MCF 10A (cell line): ENCODE measurements around the gene NPVF. TPM values are rescaled to one million over a fixed set of nuclear protein-coding genes. Genes with fewer than 3 reads are reported as not detected.
A peak's percentile ranks its signal among the peaks of the same experiment; 100 is the strongest.

Source experiments
- Bru-seq: library from RNA; stranded (reverse); fragments of 400-500 nt; gene quantifications from one replicate; lab custom pipeline; 2021; lab: Mats Ljungman, UMichigan
- BruChase-seq, 2 experiments: library from RNA; stranded (reverse); fragments of 400-500 nt; gene quantifications; one replicate each; lab custom pipeline; 2021; lab: Mats Ljungman, UMichigan
- BruUV-seq: library from RNA; stranded (reverse); fragments of 400-500 nt; replicated peaks from 2 replicates; lab custom pipeline; 2021; lab: Mats Ljungman, UMichigan
- CTCF ChIA-PET: fragments of 300-600 bp; sonication (Branson Sonifier 250); formaldehyde crosslinking; extraction: SDS; loops from one replicate; lab custom pipeline; 2021; ENCODE audit warnings: antibody characterized with exemption, inconsistent platforms; lab: Yijun Ruan, JAX
- POLR2A ChIA-PET: fragments of 300-600, 350-650 bp; sonication (Branson Sonifier 250); formaldehyde crosslinking; extraction: SDS; loops from one replicate; lab custom pipeline; 2020; ENCODE audit warnings: antibody characterized with exemption, inconsistent platforms; lab: Yijun Ruan, JAX
- DNase-seq: peaks from one replicate; pipeline ENCODE4 v3.0.0-alpha.2; 2018; ENCODE audit not compliant: unreplicated experiment
- H3K27ac Mint-ChIP-seq: one replicate; pipeline ENCODE4 v1.8.0; 2022; ENCODE audit warnings: mild to moderate bottlenecking, low read depth, mixed read lengths; ENCODE audit not compliant: unreplicated experiment
- H3K27me3 Mint-ChIP-seq: one replicate; pipeline ENCODE4 v1.8.0; 2022; ENCODE audit warnings: mixed read lengths; ENCODE audit not compliant: insufficient read depth, unreplicated experiment
- H3K36me3 Mint-ChIP-seq: one replicate; pipeline ENCODE4 v1.8.0; 2022; ENCODE audit warnings: mild to moderate bottlenecking, moderate library complexity, mixed read lengths; ENCODE audit not compliant: insufficient read depth, unreplicated experiment
- H3K4me1 Mint-ChIP-seq: one replicate; pipeline ENCODE4 v1.8.0; 2022; ENCODE audit warnings: mixed read lengths; ENCODE audit not compliant: insufficient read depth, unreplicated experiment
- H3K4me3 Mint-ChIP-seq: one replicate; pipeline ENCODE4 v1.8.0; 2022; ENCODE audit warnings: mild to moderate bottlenecking, moderate library complexity, mixed read lengths; ENCODE audit not compliant: unreplicated experiment
- H3K9me3 Mint-ChIP-seq: one replicate; pipeline ENCODE4 v1.8.0; 2022; ENCODE audit warnings: mixed read lengths; ENCODE audit not compliant: unreplicated experiment
- CTCF ChIP-seq: fragments of 200-600 bp; IDR thresholded peaks from one replicate; pipeline ENCODE4 v1.8.0; 2022; ENCODE audit warnings: antibody characterized with exemption, mild to moderate bottlenecking; ENCODE audit not compliant: unreplicated experiment
- intact Hi-C: fragments of 100-400 bp; cut with micrococcal nuclease; formaldehyde crosslinking; loops from 2 replicates; pipeline ENCODE4 v1.14.1; 2022
- long read RNA-seq: library from polyadenylated mRNA; stranded (forward); transcript quantifications from one replicate; pipeline ENCODE4 v2.0.0, GENCODE V29; 2022
- total RNA-seq: library from RNA; stranded (reverse); gene quantifications from 2 replicates; pipeline ENCODE4 v1.2.3, GENCODE V29; 2022

Gene NPVF
- not detected in 2 replicates for total RNA-seq
- not detected for Bru-seq, nascent RNA
- BruChase-seq, experiment 1, labeled RNA remaining after a 6-hour chase, result not detected
- not detected for BruChase-seq, experiment 2, labeled RNA remaining after a 2-hour chase
- long read RNA-seq, result 0 reads

DNA sequence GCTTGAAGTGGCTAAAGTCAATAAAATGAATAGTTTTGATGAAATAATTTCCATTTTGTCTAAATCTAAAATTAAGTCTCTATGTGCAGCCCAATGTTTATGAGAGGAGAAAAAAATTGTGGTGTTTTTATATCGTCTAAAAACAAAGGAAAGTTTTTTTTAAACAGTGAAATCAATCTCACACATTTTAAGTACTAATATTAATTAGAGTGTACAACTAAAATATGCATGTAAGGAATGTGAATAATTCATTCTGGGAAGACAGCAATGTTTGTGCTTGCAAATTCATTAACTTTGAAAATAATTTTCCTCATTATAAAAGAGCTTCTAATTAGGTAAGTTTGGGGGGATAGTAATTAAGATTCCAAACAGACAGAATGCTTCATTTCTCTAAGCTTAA lies at the start of gene NPVF:
NPVF (minus strand) TSS at position 101 of the 400 bp plus-strand sequence; CDS start at position 54, 47 bp downstream.
- ChIA-PET CTCF (interaction anchor here (1.2 to 1.7 kb wide), 2 partner anchors 8 to 13 kb away, joined by 4 to 6 read pairs; no protein-coding TSS in a partner anchor), POLR2A (no interaction called here)
- Mint-ChIP-seq H3K27ac (no peak within 1 kb of the TSS), H3K4me1 (no peaks in the 10 kb centered on the region), H3K36me3 (no peaks in the 10 kb centered on the region), H3K4me3 (no peak within 1 kb of the TSS), H3K27me3 (peaks cover 92% of the 10 kb centered on the region), H3K9me3 (no peaks in the 10 kb centered on the region)
- intact Hi-C loops, result no loop called here
- BruUV-seq, result no TSS peak
- no peak for DNase-seq
- TF ChIP-seq CTCF, result no peak

- Mint-ChIP-seq H3K27me3 (peaks cover 49% of the 10 kb centered on the region), H3K27ac (no peak overlapping the region), H3K36me3 (peaks cover 6% of the 10 kb centered on the region), H3K9me3 (no peaks in the 10 kb centered on the region), H3K4me3 (no peak overlapping the region), H3K4me1 (no peaks in the 10 kb centered on the region)
- CTCF ChIA-PET, result interaction anchor here (0.5 to 0.7 kb wide), 2 partner anchors 117 to 580 kb away, joined by 3 to 4 read pairs; no protein-coding TSS in a partner anchor
- DNase-seq, result no peak
- TF ChIP-seq CTCF, result no peak
- intact Hi-C loops, result no loop called here
- BruUV-seq, result no TSS peak
- POLR2A ChIA-PET, result no interaction called here
These were observed 44.0 kb upstream of the NPVF start for GRCh38 chr7:25272265-25272664.

GRCh38 chr7:25263337-25263736 lies 35.1 kb upstream of the NPVF start:
- ChIA-PET POLR2A (no interaction called here), CTCF (interaction anchor here (0.7 to 1.1 kb wide), 2 partner anchors 580 to 588 kb away, joined by 3 read pairs; no protein-coding TSS in a partner anchor)
- TF ChIP-seq CTCF, result no peak
- BruUV-seq, result no TSS peak
- no peaks in the 10 kb centered on the region for H3K9me3 Mint-ChIP-seq
- H3K36me3 Mint-ChIP-seq, result no peaks in the 10 kb centered on the region
- H3K4me1 Mint-ChIP-seq, result peaks cover 9% of the 10 kb centered on the region
- no peak overlapping the region for H3K27ac Mint-ChIP-seq
- no peak overlapping the region for H3K4me3 Mint-ChIP-seq
- intact Hi-C loops, result no loop called here
- H3K27me3 Mint-ChIP-seq, result peaks cover 48% of the 10 kb centered on the region
- DNase-seq, result peak; percentile 21

GRCh38 chr7:25262586-25262985 lies 34.3 kb upstream of the NPVF start:
- H3K4me3 Mint-ChIP-seq, result no peak overlapping the region
- H3K27me3 Mint-ChIP-seq, result peaks cover 50% of the 10 kb centered on the region
- peaks cover 9% of the 10 kb centered on the region for H3K4me1 Mint-ChIP-seq
- H3K9me3 Mint-ChIP-seq, result no peaks in the 10 kb centered on the region
- no peaks in the 10 kb centered on the region for H3K36me3 Mint-ChIP-seq
- no TSS peak for BruUV-seq
- ChIA-PET CTCF (interaction anchor here (1.8 to 7.6 kb wide), 3 partner anchors 128 to 589 kb away, joined by 4 to 121 read pairs (median 96); no protein-coding TSS in a partner anchor), POLR2A (no interaction called here)
- no peak overlapping the region for H3K27ac Mint-ChIP-seq
- no peak for TF ChIP-seq CTCF
- DNase-seq, result peak; percentile 34
- intact Hi-C loops, result no loop called here
